MM.1S (cell line): ENCODE results near the gene TMEM154.

Experiments
- CTCF ChIP-seq: fragments of 300-600 bp; sonication (generic); IDR thresholded peaks from 2 replicates; pipeline ENCODE4 v1.5.1; 2016; ENCODE audit warnings: antibody characterized with exemption, low read length, mixed read lengths
- EZH2 ChIP-seq: fragments of 300-600 bp; sonication (generic); optimal IDR thresholded peaks from 2 replicates; pipeline ENCODE3; 2017; ENCODE audit warnings: low read depth, mild to moderate bottlenecking, antibody characterized with exemption, low read length, mixed read lengths

- TF ChIP-seq CTCF (no peak), EZH2 (no peak)
These were observed 81.3 kb downstream of the TMEM154 start for GRCh38 chr4:152598454-152598853.
